ENCODE results near the gene SRA1.

DNA sequence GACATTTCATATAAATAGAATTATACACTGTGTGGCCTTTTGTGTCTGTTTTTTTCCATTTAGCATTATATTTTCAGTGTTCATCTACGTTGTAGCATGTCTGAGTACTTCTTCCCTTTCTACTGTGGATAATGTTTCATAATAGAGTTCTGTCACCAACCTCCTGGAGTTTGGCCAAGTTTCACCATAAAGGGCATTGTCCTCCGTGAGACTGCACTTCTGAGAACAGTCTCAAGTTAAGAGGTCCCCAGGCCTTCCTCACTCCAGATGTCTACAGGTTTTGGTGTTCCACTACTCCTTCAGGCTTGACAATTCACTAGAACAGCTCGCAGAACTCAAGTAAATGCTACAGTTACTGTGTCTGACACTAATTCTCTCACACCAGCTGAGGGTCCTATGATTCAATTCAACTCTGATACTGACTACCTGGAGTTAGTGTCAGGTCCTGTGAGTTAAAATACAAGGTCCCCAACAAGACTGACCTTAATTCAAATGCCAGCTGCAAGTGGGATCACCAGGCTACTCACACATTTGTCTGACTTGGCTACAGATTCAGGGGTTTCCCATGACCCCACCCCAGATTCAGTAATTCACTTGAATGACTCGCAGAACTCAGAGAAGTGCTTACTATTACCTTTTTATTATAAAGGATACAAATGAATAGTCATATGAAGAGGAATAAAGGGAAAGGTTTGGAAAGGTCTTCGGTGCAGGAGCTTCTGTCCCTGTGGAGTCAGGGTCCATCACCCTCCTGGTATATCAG, 38.4 kb upstream of the SRA1 start:
- TF ChIP-seq POLR2A (IDR thresholded peaks at IDR 0.05): no peak
- TF ChIP-seq, protein P1, sequence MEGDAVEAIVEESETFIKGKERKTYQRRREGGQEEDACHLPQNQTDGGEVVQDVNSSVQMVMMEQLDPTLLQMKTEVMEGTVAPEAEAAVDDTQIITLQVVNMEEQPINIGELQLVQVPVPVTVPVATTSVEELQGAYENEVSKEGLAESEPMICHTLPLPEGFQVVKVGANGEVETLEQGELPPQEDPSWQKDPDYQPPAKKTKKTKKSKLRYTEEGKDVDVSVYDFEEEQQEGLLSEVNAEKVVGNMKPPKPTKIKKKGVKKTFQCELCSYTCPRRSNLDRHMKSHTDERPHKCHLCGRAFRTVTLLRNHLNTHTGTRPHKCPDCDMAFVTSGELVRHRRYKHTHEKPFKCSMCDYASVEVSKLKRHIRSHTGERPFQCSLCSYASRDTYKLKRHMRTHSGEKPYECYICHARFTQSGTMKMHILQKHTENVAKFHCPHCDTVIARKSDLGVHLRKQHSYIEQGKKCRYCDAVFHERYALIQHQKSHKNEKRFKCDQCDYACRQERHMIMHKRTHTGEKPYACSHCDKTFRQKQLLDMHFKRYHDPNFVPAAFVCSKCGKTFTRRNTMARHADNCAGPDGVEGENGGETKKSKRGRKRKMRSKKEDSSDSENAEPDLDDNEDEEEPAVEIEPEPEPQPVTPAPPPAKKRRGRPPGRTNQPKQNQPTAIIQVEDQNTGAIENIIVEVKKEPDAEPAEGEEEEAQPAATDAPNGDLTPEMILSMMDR (IDR thresholded peaks at IDR 0.05 in 4 of 5, conservative IDR thresholded peaks at IDR 0.05 in 1 of 5): no peak
